Neuronal stem cell (in vitro differentiated cells): Measurements from ENCODE around the gene BMPR1A.

Experiments used
- DNase-seq: peaks from one replicate; pipeline ENCODE4 v3.0.0-alpha.2; 2013; ENCODE audit warnings: low spot score
- H2AFZ ChIP-seq: one replicate; pipeline ENCODE4 v1.6.1; 2013; ENCODE audit warnings: mild to moderate bottlenecking, low read length, inconsistent platforms
- H2AK5ac ChIP-seq: 2 replicates; pipeline ENCODE4 v1.6.1; 2013; ENCODE audit warnings: low read depth, mild to moderate bottlenecking, inconsistent platforms, low read length, moderate library complexity, mixed read lengths
- H2BK120ac ChIP-seq: 2 replicates; pipeline ENCODE4 v1.6.1; 2013; ENCODE audit warnings: low read depth, mild to moderate bottlenecking, inconsistent platforms, low read length, moderate library complexity, mixed read lengths
- H2BK12ac ChIP-seq: one replicate; pipeline ENCODE4 v1.6.1; 2013; ENCODE audit warnings: low read length, inconsistent platforms
- H2BK15ac ChIP-seq: 2 replicates; pipeline ENCODE4 v1.6.1; 2013; ENCODE audit warnings: mild to moderate bottlenecking, low read length, inconsistent platforms, mixed read lengths
- H2BK5ac ChIP-seq: one replicate; pipeline ENCODE4 v1.6.1; 2013; ENCODE audit warnings: inconsistent platforms, mild to moderate bottlenecking, low read length, moderate library complexity
- H3K14ac ChIP-seq: one replicate; pipeline ENCODE4 v1.6.1; 2013; ENCODE audit warnings: low read length, inconsistent platforms
- H3K18ac ChIP-seq: 2 replicates; pipeline ENCODE4 v1.6.1; 2013; ENCODE audit warnings: low read length, inconsistent platforms
- H3K23ac ChIP-seq: 2 replicates; pipeline ENCODE4 v1.6.1; 2013; ENCODE audit warnings: low read depth, mild to moderate bottlenecking, mixed read lengths, low read length, inconsistent platforms; ENCODE audit not compliant: poor library complexity
- H3K27ac ChIP-seq: replicated peaks from 3 replicates; pipeline ENCODE4 v1.5.1; 2013; ENCODE audit warnings: low read length, inconsistent platforms
- H3K27me3 ChIP-seq, 3 experiments: 2 replicates each; pipeline ENCODE4 v1.6.1; 2013; ENCODE audit warnings: low read length in 3 of 3, mild to moderate bottlenecking in 2 of 3, inconsistent platforms in 1 of 3, low read depth in 1 of 3, mixed read lengths in 1 of 3, moderate library complexity in 1 of 3; ENCODE audit not compliant: control insufficient read depth in 3 of 3, insufficient read depth in 3 of 3
- H3K36me3 ChIP-seq, 2 donors: replicated peaks in 1 of 2; 2 replicates each; pipeline ENCODE4 v1.6.1; 2013; ENCODE audit warnings: low read length in 2 of 2; ENCODE audit not compliant: control insufficient read depth in 2 of 2, insufficient read depth in 2 of 2
- H3K4ac ChIP-seq: 2 replicates; pipeline ENCODE4 v1.6.1; 2013; ENCODE audit warnings: inconsistent platforms, mild to moderate bottlenecking, low read length, moderate library complexity
- H3K4me1 ChIP-seq, 2 donors: 1 replicate in 1 of 2; 2 replicates in 1 of 2; pipeline ENCODE4 v1.6.1; 2013; ENCODE audit warnings: low read length in 2 of 2, low read depth in 1 of 2; ENCODE audit not compliant: control insufficient read depth in 2 of 2, insufficient read depth in 1 of 2
- H3K4me2 ChIP-seq: one replicate; pipeline ENCODE4 v1.6.1; 2013; ENCODE audit warnings: mild to moderate bottlenecking, low read length, inconsistent platforms; ENCODE audit not compliant: insufficient read depth, poor library complexity, severe bottlenecking
- H3K4me3 ChIP-seq, 2 donors: 2 replicates each; pipeline ENCODE4 v1.5.1; 2013; ENCODE audit warnings: low read length in 2 of 2, mild to moderate bottlenecking in 2 of 2, inconsistent platforms in 1 of 2, moderate library complexity in 1 of 2
- H3K79me1 ChIP-seq: one replicate; pipeline ENCODE4 v1.6.1; 2013; ENCODE audit warnings: low read depth, mild to moderate bottlenecking, inconsistent platforms, low read length, moderate library complexity
- H3K9ac ChIP-seq: one replicate; pipeline ENCODE4 v1.6.1; 2013; ENCODE audit warnings: mild to moderate bottlenecking, low read depth, low read length, inconsistent platforms; ENCODE audit not compliant: poor library complexity
- H3K9me3 ChIP-seq, 2 donors: replicated peaks in 1 of 2; 2 replicates each; pipeline versions ENCODE3 to v1.6.1; 2013; ENCODE audit warnings: low read length in 2 of 2, mild to moderate bottlenecking in 2 of 2, inconsistent platforms in 1 of 2, low read depth in 1 of 2, mixed read lengths in 1 of 2, moderate library complexity in 1 of 2; ENCODE audit not compliant: control insufficient read depth in 2 of 2, insufficient read depth in 1 of 2
- H4K8ac ChIP-seq: one replicate; pipeline ENCODE4 v1.6.1; 2013; ENCODE audit warnings: low read depth, mild to moderate bottlenecking, inconsistent platforms, low read length, moderate library complexity
- H4K91ac ChIP-seq: one replicate; pipeline ENCODE4 v1.6.1; 2013; ENCODE audit warnings: low read length, low read depth, mild to moderate bottlenecking, inconsistent platforms; ENCODE audit not compliant: poor library complexity
- WGBS, 2 donors: extraction: QIAGEN DNeasy Blood & Tissue Kit; methylation state at CpG; one replicate each; pipeline ENCODE4 v1.1.7; 2013; ENCODE audit warnings: missing lambda C conversion rate in 2 of 2, mixed read lengths in 1 of 2; ENCODE audit not compliant: insufficient read length in 2 of 2, insufficient replicate concordance in 1 of 2; ENCODE audit errors: extremely low coverage in 2 of 2; 5-methylcytosine and 5-hydroxymethylcytosine counted together

Gene BMPR1A

DNA sequence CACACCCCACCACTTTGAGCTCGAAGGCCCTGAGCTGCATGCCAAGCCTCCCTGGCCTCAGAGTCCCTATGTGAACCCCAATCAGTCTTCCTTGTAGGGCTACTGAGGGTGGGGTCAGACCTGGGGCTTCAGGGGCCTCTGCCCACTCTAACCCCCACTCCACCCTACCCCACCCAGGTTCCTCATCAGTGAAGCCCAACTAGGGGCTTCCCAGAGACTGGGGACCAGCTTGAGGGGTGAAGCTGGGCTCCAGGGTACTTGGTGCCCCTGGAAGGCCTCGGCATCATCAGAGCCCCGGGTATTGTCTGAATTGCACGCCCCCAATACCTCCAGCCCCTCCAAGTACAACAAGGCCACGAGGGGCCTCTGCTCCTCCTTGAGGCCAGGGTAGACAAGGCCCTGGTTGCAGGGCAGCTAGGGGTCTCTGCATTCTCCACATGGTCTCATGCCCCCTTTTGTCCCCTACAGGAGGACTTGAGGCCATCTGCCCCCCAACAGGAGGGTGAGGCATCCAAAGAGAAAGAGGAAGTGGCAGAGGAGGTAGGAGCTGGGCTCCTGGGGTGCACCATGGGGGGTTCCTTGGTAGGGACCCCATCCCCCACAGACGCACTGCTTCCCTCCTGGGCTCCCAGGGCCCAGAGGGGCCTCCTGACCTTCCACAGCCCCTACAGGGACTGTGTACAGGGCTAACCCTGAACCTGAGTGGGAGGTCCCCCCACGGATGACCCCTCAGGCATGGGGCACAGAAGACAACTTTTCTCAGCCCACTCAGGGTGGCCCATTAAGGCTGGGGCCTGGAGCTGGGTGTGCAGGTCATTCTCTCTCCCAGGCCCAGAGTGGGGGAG, 205.9 kb downstream of the BMPR1A start:
- H4K8ac ChIP-seq = no peak overlapping the region
- H2BK15ac ChIP-seq = peak overlapping the region; percentile 83
- peak overlapping the region; percentile 97 for H2AK5ac ChIP-seq
- H2BK5ac ChIP-seq = peak overlapping the region; percentile 49
- peaks cover 28 to 30% of the 10 kb centered on the region in 2 donors for H3K4me1 ChIP-seq
- peaks cover 1% of the 10 kb centered on the region for H3K79me1 ChIP-seq
- no CpG with 5 or more reads among the region's 7 CpGs for WGBS, 2 donors
- peak overlapping the region; percentile 72 for H3K14ac ChIP-seq
- H3K9me3 ChIP-seq = no peaks in the 10 kb centered on the region
- H2AFZ ChIP-seq = no peak overlapping the region
- H3K4me3 ChIP-seq = no peak overlapping the region
- H2BK12ac ChIP-seq = no peak overlapping the region
- no peak overlapping the region for H3K27ac ChIP-seq
- H4K91ac ChIP-seq = no peak overlapping the region
- H3K4me2 ChIP-seq = no peak overlapping the region
- no peaks in the 10 kb centered on the region for H3K36me3 ChIP-seq
- H3K23ac ChIP-seq = peak overlapping the region; percentile 78
- no peak overlapping the region for H2BK120ac ChIP-seq
- peak overlapping the region; percentile 49 for H3K18ac ChIP-seq
- DNase-seq = no peak
- no peaks in the 10 kb centered on the region for H3K27me3 ChIP-seq
- no peak overlapping the region for H3K9ac ChIP-seq
- no peak overlapping the region for H3K4ac ChIP-seq

- no peaks in the 10 kb centered on the region for H3K27me3 ChIP-seq
- no peak overlapping the region for H2BK120ac ChIP-seq
- H3K9ac ChIP-seq = no peak overlapping the region
- no peak overlapping the region for H4K91ac ChIP-seq
- H3K4me3 ChIP-seq = no peak overlapping the region
- DNase-seq = no peak
- no peak overlapping the region for H2AFZ ChIP-seq
- H4K8ac ChIP-seq = no peak overlapping the region
- H3K36me3 ChIP-seq = no peaks in the 10 kb centered on the region
- no peak overlapping the region for H3K23ac ChIP-seq
- peaks cover 1% of the 10 kb centered on the region for H3K79me1 ChIP-seq
- peaks cover 23 to 27% of the 10 kb centered on the region in 2 donors for H3K4me1 ChIP-seq
- H3K9me3 ChIP-seq = no peaks in the 10 kb centered on the region
- H3K4me2 ChIP-seq = no peak overlapping the region
- WGBS, 2 donors = no CpG with 5 or more reads among the region's 7 CpGs
- no peak overlapping the region for H3K27ac ChIP-seq
- H2AK5ac ChIP-seq = peak overlapping the region; percentile 92
- no peak overlapping the region for H2BK12ac ChIP-seq
- H2BK5ac ChIP-seq = no peak overlapping the region
- H3K4ac ChIP-seq = no peak overlapping the region
- no peak overlapping the region for H3K14ac ChIP-seq
- H3K18ac ChIP-seq = peak overlapping the region; percentile 44
- no peak overlapping the region for H2BK15ac ChIP-seq
Measured at GRCh38 chr10:86962981-86963310, 206.5 kb downstream of the BMPR1A start.

DNA sequence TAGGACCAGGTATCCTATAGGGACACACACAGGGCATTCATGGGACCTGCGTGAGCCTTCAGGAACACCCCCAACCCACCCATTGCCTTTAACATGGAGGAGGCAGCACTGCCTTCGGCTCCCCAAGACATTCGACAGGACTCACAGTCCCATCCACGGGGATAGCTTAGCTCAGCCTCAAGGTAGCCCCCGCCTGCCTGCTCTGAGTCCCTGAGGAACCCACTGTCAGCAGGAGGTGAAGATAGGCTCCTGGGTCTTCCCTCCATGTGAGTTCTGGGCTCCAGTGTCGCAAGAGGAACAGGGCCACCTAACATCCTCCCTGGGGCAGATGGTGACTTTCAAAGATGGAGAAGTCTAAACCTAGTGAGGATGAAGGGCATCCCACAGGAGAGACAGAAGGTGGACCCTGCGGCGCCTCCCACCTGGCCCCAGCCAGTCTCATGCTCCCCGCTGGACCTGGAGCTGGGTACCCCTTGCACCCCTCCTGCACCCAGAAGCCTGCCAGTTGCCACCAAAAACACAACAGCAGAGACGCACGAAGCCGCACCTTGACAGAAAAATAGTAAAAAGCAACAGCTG, 207.0 kb downstream of the BMPR1A start:
- Histone ChIP-seq H2BK12ac (no peak overlapping the region), H3K79me1 (peaks cover 1% of the 10 kb centered on the region), H3K4me1 (peaks cover 20 to 25% of the 10 kb centered on the region in 2 donors), H3K4me3 (no peak overlapping the region), H3K23ac (no peak overlapping the region), H3K9me3 (no peaks in the 10 kb centered on the region), H3K27me3 (no peaks in the 10 kb centered on the region), H2BK120ac (no peak overlapping the region), H3K9ac (no peak overlapping the region), H3K27ac (no peak overlapping the region), H3K14ac (no peak overlapping the region), H3K4ac (no peak overlapping the region), H4K91ac (no peak overlapping the region), H2AK5ac (peak overlapping the region; percentile 92), H2BK5ac (no peak overlapping the region), H4K8ac (no peak overlapping the region), H2AFZ (no peak overlapping the region), H2BK15ac (no peak overlapping the region), H3K18ac (peak overlapping the region; percentile 2), H3K36me3 (no peaks in the 10 kb centered on the region), H3K4me2 (no peak overlapping the region)
- WGBS, 2 donors = no CpG with 5 or more reads among the region's 12 CpGs
- DNase-seq = no peak

GRCh38 chr10:86964061-86964846, 207.8 kb downstream of the BMPR1A start:
- WGBS, 2 donors = no CpG with 5 or more reads among the region's 13 CpGs
- Histone ChIP-seq H2BK12ac (peak overlapping the region; percentile 80), H3K36me3 (no peaks in the 10 kb centered on the region), H3K9me3 (no peaks in the 10 kb centered on the region), H3K79me1 (peaks cover 1% of the 10 kb centered on the region), H3K23ac (peak overlapping the region; percentile 9), H3K4ac (no peak overlapping the region), H3K27me3 (no peaks in the 10 kb centered on the region), H2BK15ac (peak overlapping the region; percentile 69), H3K9ac (peak overlapping the region; percentile 47), H2AK5ac (peak overlapping the region; percentile 90), H3K4me2 (no peak overlapping the region), H3K4me3 (no peak overlapping the region), H4K91ac (peak overlapping the region; percentile 77), H3K18ac (peak overlapping the region; percentile 84), H2BK120ac (no peak overlapping the region), H2BK5ac (no peak overlapping the region), H3K4me1 (peaks cover 13 to 20% of the 10 kb centered on the region in 2 donors), H4K8ac (no peak overlapping the region), H3K14ac (peak overlapping the region; percentile 14), H3K27ac (no peak overlapping the region), H2AFZ (no peak overlapping the region)
- DNase-seq = no peak
